NCI-H446 (cell line): ENCODE measurements around the gene GORASP1.
A peak's percentile ranks its signal among the peaks of the same experiment; 100 is the strongest.

Experiments used
- DNase-seq, 2 experiments: peaks; one replicate each; lab custom pipeline; 2025; lab: John Stamatoyannopoulos, UW

Gene GORASP1

GRCh38 chr3:39107388-39108199, at the start of gene GORASP1, which contains the start of gene TTC21A:
Gene GORASP1 (minus strand): TSS chr3:39107627. CDS start chr3:39107541, 86 bp downstream.
Gene TTC21A (plus strand): TSS chr3:39107680. CDS start chr3:39107838, 158 bp downstream.
- peak in 1 of 2 experiments; percentile 73 for DNase-seq

DNA sequence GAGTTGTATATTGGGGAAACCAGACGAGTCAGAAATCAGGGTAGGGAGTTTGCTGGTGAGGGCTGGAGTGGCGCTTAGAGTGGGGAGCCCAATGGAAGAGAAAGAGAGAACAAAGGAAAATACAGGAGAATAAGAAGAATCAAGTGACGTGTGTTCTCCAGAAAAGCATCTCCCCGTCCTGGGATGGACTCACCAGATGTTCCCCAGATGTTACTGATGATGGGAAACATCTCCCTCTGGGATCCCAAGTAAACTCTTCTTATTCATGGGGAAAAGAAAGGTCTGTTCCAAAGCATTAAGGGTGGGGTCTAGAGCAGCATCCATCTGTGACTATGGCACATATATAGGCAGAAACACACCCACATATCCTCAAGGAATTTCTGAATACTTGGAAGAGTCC, 49.0 kb upstream of the GORASP1 start:
- no peak for DNase-seq

- no peak for DNase-seq
Observed at GRCh38 chr3:39154280-39155021, 47.0 kb upstream of the GORASP1 start.

DNA sequence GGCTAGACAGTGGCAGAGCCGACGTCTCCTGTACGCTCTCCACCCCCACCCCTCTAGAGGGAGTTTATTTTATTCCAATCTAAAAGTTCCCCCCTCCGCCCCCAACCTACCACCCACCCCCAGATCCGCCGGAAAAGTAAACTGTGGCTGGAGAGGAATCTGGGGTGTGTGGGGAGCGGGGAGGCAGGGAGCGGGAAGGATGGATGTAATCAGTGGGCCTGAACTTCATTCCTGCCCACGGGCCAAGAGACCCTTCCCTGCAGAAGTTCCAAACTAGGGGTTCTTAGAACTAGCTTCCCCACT, 46.5 kb upstream of the GORASP1 start:
- no peak for DNase-seq

GRCh38 chr3:39150803-39151631, 43.6 kb upstream of the GORASP1 start:
- DNase-seq = peak; percentile 30 to 57

DNA sequence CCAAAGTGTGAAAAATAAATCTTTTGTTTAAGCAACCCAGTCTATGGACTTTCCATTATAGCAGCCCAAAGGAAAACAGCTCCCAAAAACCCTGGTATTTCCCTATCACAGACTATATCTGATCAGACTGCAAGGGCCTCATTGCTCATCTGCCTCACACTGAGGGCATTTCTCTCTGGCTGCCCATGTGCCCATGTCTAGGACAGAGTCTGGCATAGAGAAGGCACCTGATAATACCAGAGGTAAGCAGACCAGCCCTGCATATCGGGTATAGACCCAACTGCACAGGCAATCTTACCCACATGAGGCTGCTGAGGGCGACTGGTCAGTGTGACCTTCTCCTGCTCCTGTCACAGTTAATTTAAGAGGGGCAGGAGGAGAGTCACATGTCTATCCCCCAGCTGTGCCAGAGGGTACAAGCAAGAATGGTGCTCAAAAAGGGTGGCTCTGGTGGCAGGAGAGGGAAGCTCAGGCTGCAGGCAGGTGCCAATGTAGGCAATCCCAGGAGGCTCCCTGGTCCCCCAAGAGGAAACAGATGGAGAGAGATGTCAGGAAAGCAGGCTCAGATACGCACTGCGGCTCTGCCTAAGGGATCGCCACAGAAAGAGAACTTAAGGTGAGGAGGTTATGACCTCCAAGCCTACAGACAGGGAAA, 42.8 kb upstream of the GORASP1 start:
- DNase-seq = no peak

DNA sequence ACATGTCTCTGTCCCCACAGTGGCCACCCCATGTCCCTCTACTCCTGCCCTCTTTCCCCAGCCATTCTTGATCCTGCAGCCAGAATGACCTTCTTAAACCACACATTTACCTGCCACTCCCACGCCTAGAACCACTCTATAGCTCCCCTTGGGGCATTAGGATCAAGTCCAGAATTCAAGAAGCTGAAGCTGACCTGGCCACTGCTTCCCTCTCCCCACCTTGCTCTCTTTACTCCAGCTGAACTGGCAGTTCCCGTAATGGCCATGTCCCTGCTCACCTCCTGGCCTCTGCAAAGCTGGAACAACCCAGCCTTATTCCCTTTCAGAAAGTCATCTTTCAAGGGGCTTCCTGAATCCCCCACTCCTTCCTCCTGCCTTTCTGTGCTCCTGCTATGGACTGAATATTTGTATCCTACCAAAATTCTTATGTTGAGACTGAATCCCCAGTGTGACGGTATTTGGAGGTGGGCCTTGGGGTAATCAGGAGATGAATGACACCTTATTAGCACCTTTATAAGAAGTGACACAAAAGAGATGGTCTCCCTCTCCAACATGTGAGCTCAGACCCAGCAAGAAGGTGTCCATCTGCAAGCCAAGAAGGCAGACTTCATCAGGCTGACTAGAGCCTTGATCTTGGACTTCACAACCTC, 42.2 kb upstream of the GORASP1 start:
- no peak for DNase-seq

GRCh38 chr3:39149059-39149455, 41.6 kb upstream of the GORASP1 start:
- no peak for DNase-seq

DNA sequence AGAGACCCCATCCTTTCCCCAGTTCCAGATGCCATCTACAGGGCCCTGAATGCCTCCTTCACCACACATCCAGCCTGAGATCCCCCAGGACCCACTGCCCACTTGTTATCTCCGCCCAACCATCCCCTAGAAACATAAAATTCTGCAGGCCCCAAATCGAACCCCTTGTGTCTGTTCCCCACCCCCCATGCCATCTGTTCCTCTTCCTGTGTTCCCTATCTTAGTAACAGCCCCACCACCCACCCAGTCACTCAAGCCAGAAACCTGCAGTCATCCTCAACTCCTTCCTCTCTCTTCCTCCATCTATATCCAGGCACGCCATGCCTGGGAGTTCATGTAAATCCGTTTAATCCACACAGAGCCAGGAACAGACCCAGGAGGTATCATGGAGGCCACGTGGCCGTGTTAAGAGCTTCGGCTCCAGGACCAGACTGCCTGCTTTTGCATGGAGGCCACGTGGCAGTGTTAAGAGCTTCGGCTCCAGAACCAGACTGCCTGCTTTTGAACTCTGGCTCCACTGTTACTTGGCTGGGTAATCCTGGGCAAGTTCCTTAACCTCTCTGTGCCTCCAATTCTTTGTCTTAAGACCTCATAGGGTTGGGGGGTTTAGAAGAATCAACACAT, 41.1 kb upstream of the GORASP1 start:
- peak in 1 of 2 experiments; percentile 27 for DNase-seq

- no peak for DNase-seq
Observed at GRCh38 chr3:39147711-39148434, 40.4 kb upstream of the GORASP1 start.

DNA sequence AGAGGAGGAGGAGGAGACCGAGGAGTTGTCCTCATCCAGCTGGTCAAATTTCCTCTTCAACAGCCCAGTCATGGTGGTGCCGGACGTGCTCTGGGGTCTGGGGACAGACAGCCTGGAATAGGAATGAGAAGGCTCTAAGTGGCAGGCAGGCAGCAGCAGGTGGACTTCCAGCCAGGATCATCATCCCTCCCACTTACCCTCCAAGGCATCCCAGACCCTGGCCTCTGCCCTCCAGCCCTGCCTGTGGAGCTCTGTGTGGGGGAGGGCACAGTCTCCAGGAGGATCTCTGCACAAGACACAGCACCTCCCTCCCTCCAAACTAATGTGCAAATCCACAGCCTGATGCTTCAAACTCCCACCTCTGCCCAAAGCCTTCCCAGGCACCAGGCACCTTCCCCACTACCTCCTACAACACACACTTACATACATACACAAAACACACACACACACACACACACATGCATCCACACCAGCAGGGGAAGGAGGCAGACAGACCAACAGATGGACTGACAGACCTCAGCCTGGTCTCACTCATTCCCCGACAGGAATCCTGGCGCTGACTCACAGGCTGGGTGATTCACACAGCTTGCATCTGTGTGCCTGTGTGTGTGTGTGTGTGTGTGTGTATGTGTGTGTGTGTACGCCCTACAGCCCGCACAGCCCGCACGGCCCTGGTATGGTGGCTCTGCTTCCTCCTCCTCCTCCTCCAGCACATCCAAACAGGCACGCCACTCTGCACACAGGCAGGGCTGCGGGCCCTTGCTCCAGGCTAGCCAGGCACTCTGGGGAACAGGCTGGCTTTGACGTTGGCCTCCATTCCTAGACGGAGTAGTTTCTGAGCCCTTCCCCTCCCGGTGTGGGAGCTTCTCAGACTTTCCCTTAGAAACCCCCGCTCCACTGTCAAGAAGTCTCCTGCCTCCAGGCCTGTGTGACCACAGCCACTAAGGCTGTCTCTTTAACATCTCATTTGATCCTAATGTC, 39.5 kb upstream of the GORASP1 start:
- DNase-seq = peak; percentile 15 to 74

GRCh38 chr3:39146083-39146501, 38.7 kb upstream of the GORASP1 start:
- no peak for DNase-seq

DNA sequence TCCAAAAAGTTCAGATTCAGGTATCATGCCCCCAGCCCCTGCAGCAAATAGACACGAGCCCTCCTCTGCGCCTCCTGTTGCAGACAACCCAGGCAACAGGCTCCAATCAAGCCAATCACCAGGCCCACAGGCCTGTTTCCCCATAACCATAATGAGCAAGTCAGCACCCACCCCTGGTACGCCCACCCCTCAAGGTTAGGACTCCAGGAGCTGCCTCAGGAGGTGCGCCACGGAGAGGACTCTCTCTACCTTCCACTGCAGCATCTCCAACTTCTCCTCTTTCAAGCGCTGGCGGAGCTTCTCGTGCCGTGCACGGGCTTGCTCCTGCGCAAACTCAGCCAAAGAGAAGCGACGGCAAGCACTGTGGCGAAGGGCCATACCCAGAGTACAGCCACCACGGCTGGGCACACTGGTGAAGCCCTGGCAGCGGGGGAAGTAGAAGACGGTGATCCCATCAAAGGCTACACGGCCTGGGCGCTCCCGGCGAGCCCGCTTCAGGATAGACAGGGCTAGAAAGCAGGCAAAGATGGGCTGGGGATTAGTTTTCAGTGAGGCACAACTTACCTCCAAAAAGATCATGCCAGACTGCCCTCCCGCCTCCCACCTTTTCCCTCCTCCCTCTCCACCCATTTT, 37.4 kb upstream of the GORASP1 start:
- DNase-seq = no peak

DNA sequence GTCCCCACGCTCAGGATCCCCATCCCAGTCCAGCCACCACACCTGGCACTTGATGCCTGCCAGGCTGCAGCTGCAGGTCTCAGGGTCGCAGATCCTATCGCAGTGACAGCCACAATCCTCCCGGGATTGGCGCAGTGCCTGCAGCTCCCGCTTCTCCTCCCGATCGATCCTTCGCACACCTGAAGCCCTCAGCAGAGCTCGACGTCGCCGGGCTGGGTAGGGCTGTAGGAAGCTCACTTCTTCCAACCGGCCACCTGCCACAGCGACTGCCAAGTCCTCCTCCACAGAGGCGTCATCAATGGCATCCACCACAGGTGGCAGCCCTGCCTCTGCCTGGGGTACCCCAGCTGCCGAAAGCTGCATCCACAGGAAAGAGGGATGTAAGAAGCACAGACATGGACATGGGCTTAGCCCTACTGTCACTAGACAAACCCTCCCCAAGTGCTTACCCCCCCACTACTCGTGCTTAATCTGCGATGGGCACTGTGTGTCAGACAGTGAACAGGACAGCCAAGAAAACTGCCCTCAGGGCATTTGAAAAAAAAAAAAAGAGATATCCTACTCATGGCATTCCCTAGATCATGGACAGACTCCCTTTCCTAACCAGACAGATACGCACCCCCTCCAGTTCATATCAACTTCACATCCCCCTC, 36.8 kb upstream of the GORASP1 start:
- DNase-seq = no peak

DNA sequence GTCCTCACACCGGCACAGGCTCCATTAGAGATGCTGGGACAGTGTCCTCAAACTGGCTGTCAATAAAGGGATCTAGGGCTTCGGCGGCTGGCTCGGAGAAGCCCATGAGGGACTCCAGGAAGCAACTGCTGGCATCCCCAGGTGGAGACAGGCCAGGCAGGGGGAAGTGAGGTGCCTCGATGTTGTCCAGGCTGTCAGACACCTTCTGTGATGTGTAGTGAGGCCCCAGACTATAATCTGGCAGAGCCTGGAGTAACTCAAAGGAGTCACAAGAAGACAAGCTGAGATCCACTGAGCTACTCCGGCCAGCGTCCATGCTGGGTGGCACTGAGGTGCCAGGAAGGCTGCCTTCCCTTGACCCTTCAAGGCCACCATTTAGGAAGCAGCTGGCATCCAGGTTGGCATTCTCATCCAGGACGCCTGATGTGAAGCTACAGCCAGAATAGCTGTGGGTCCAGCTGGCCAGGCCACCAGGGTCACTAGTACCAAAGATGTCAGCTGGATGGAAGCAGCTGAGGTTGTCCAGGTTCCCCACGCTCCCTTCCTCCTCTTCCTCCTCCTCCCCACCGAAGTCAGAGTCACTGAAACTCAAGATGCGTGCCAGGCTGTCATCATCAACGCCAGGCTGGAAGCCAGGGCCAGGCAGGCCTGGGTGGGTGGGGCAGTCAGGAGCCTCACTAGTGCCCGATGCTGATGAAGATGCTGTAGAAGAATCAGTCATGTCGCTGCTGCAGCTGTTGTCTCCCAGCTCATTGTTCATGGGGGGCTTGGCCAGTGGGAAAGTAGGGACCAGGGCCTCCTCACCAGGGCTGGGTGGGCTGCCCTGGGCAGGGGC, 35.8 kb upstream of the GORASP1 start:
- no peak for DNase-seq

DNA sequence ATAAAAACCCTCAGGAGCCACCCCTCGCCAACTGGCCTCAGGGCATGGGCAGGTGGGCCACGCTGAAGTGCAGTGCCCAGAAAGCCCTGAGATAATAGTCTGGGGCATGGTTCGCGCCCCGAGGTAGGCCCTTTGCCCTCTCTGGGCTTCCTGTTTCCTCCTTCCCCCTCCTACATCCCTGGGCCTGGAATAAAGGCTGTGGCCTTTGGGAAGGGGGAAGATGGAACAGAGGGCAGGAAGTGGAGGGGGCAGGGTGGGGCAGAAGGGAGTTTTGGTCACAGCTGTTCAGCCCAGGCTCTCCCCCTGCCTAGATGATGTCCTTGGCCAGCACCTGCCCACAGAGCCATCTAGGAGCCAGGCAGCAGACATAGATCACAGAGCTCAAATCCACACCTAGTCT, 34.6 kb upstream of the GORASP1 start:
- DNase-seq = no peak
